ENCODE data around the gene STIM1.
A peak's percentile ranks its signal among the peaks of the same experiment; 100 is the strongest.

Gene STIM1

GRCh38 chr11:3939651-3940190, 84.3 kb downstream of the STIM1 start:
- no peaks in the 10 kb centered on the region for H3K27me3 ChIP-seq (ENCODE audit: control insufficient read depth in 5 of 5, insufficient read depth in 4 of 5, low read length in 5 of 5)
- H3K4me3 ChIP-seq (ENCODE audit: low read depth in 1 of 5, low read length in 5 of 5), result no peak overlapping the region
- H3K9me3 ChIP-seq (ENCODE audit: control insufficient read depth in 5 of 5, low read length in 5 of 5), result no peaks in the 10 kb centered on the region
- peak overlapping the region in 3 of 5 donors; percentile 8 to 67 (median 26) for H3K9ac ChIP-seq (ENCODE audit: low read length in 5 of 5)
- H3K4me1 ChIP-seq (ENCODE audit: control insufficient read depth in 5 of 5, insufficient read depth in 5 of 5, low read length in 5 of 5), result peaks cover 8 to 59% (median 44%) of the 10 kb centered on the region in 5 donors
- peak overlapping the region; percentile 88 for H3K27ac ChIP-seq (ENCODE audit: low read depth, low read length)
- no peaks in the 10 kb centered on the region for H3K36me3 ChIP-seq (ENCODE audit: control insufficient read depth in 5 of 5, insufficient read depth in 5 of 5, low read length in 5 of 5)

GRCh38 chr11:3942160-3942955, 86.9 kb downstream of the STIM1 start:
- H3K9ac ChIP-seq (ENCODE audit: low read length in 5 of 5), result no peak overlapping the region
- peaks cover 14 to 75% (median 63%) of the 10 kb centered on the region in 5 donors for H3K4me1 ChIP-seq (ENCODE audit: control insufficient read depth in 5 of 5, insufficient read depth in 5 of 5, low read length in 5 of 5)
- H3K27me3 ChIP-seq (ENCODE audit: control insufficient read depth in 5 of 5, insufficient read depth in 4 of 5, low read length in 5 of 5), result no peaks in the 10 kb centered on the region
- no peak overlapping the region for H3K4me3 ChIP-seq (ENCODE audit: low read depth in 1 of 5, low read length in 5 of 5)
- H3K9me3 ChIP-seq (ENCODE audit: control insufficient read depth in 5 of 5, low read length in 5 of 5), result no peaks in the 10 kb centered on the region
- no peaks in the 10 kb centered on the region for H3K36me3 ChIP-seq (ENCODE audit: control insufficient read depth in 5 of 5, insufficient read depth in 5 of 5, low read length in 5 of 5)
- H3K27ac ChIP-seq (ENCODE audit: low read depth, low read length), result peak overlapping the region; percentile 69

GRCh38 chr11:3942956-3943497, 87.6 kb downstream of the STIM1 start:
- H3K27me3 ChIP-seq (ENCODE audit: control insufficient read depth in 5 of 5, insufficient read depth in 4 of 5, low read length in 5 of 5), result no peaks in the 10 kb centered on the region
- H3K4me1 ChIP-seq (ENCODE audit: control insufficient read depth in 5 of 5, insufficient read depth in 5 of 5, low read length in 5 of 5), result peaks cover 14 to 77% (median 66%) of the 10 kb centered on the region in 5 donors
- H3K36me3 ChIP-seq (ENCODE audit: control insufficient read depth in 5 of 5, insufficient read depth in 5 of 5, low read length in 5 of 5), result no peaks in the 10 kb centered on the region
- H3K9me3 ChIP-seq (ENCODE audit: control insufficient read depth in 5 of 5, low read length in 5 of 5), result no peaks in the 10 kb centered on the region
- no peak overlapping the region for H3K4me3 ChIP-seq (ENCODE audit: low read depth in 1 of 5, low read length in 5 of 5)
- no peak overlapping the region for H3K9ac ChIP-seq (ENCODE audit: low read length in 5 of 5)
- H3K27ac ChIP-seq (ENCODE audit: low read depth, low read length), result peak overlapping the region; percentile 69

- H3K27ac ChIP-seq (ENCODE audit: low read depth, low read length), result peak overlapping the region; percentile 69
- no peaks in the 10 kb centered on the region for H3K9me3 ChIP-seq (ENCODE audit: control insufficient read depth in 5 of 5, low read length in 5 of 5)
- H3K9ac ChIP-seq (ENCODE audit: low read length in 5 of 5), result peak overlapping the region in 2 of 5 donors; percentile 14 to 30
- H3K4me3 ChIP-seq (ENCODE audit: low read depth in 1 of 5, low read length in 5 of 5), result no peak overlapping the region
- H3K36me3 ChIP-seq (ENCODE audit: control insufficient read depth in 5 of 5, insufficient read depth in 5 of 5, low read length in 5 of 5), result no peaks in the 10 kb centered on the region
- H3K4me1 ChIP-seq (ENCODE audit: control insufficient read depth in 5 of 5, insufficient read depth in 5 of 5, low read length in 5 of 5), result peaks cover 14 to 70% (median 60%) of the 10 kb centered on the region in 5 donors
- no peaks in the 10 kb centered on the region for H3K27me3 ChIP-seq (ENCODE audit: control insufficient read depth in 5 of 5, insufficient read depth in 4 of 5, low read length in 5 of 5)
Observed at GRCh38 chr11:3944198-3944597, 88.7 kb downstream of the STIM1 start.

- Histone ChIP-seq H3K9me3 (ENCODE audit: control insufficient read depth in 5 of 5, low read length in 5 of 5) (no peaks in the 10 kb centered on the region), H3K4me3 (ENCODE audit: low read depth in 1 of 5, low read length in 5 of 5) (no peak overlapping the region), H3K27me3 (ENCODE audit: control insufficient read depth in 5 of 5, insufficient read depth in 4 of 5, low read length in 5 of 5) (no peaks in the 10 kb centered on the region), H3K4me1 (ENCODE audit: control insufficient read depth in 5 of 5, insufficient read depth in 5 of 5, low read length in 5 of 5) (peaks cover 14 to 67% (median 57%) of the 10 kb centered on the region in 5 donors), H3K27ac (ENCODE audit: low read depth, low read length) (peak overlapping the region; percentile 71), H3K36me3 (ENCODE audit: control insufficient read depth in 5 of 5, insufficient read depth in 5 of 5, low read length in 5 of 5) (no peaks in the 10 kb centered on the region), H3K9ac (ENCODE audit: low read length in 5 of 5) (peak overlapping the region in 2 of 5 donors; percentile 19 to 26)
Observed at GRCh38 chr11:3946455-3947017, 91.1 kb downstream of the STIM1 start.

GRCh38 chr11:3947061-3947460, 91.6 kb downstream of the STIM1 start:
- Histone ChIP-seq H3K36me3 (ENCODE audit: control insufficient read depth in 5 of 5, insufficient read depth in 5 of 5, low read length in 5 of 5) (no peaks in the 10 kb centered on the region), H3K4me3 (ENCODE audit: low read depth in 1 of 5, low read length in 5 of 5) (peak overlapping the region in 1 of 5 donors; percentile 17), H3K9me3 (ENCODE audit: control insufficient read depth in 5 of 5, low read length in 5 of 5) (no peaks in the 10 kb centered on the region), H3K27ac (ENCODE audit: low read depth, low read length) (peak overlapping the region; percentile 71), H3K27me3 (ENCODE audit: control insufficient read depth in 5 of 5, insufficient read depth in 4 of 5, low read length in 5 of 5) (no peaks in the 10 kb centered on the region), H3K4me1 (ENCODE audit: control insufficient read depth in 5 of 5, insufficient read depth in 5 of 5, low read length in 5 of 5) (peaks cover 14 to 67% (median 58%) of the 10 kb centered on the region in 5 donors), H3K9ac (ENCODE audit: low read length in 5 of 5) (peak overlapping the region in 1 of 5 donors; percentile 75)

- Histone ChIP-seq H3K27me3 (ENCODE audit: control insufficient read depth in 5 of 5, insufficient read depth in 4 of 5, low read length in 5 of 5) (no peaks in the 10 kb centered on the region), H3K36me3 (ENCODE audit: control insufficient read depth in 5 of 5, insufficient read depth in 5 of 5, low read length in 5 of 5) (no peaks in the 10 kb centered on the region), H3K4me1 (ENCODE audit: control insufficient read depth in 5 of 5, insufficient read depth in 5 of 5, low read length in 5 of 5) (peaks cover 9 to 51% (median 40%) of the 10 kb centered on the region in 5 donors), H3K9ac (ENCODE audit: low read length in 5 of 5) (no peak overlapping the region), H3K27ac (ENCODE audit: low read depth, low read length) (no peak overlapping the region), H3K4me3 (ENCODE audit: low read depth in 1 of 5, low read length in 5 of 5) (no peak overlapping the region), H3K9me3 (ENCODE audit: control insufficient read depth in 5 of 5, low read length in 5 of 5) (no peaks in the 10 kb centered on the region)
Observed at GRCh38 chr11:3949125-3949524, 93.7 kb downstream of the STIM1 start.

- Histone ChIP-seq H3K9me3 (ENCODE audit: control insufficient read depth in 5 of 5, low read length in 5 of 5) (no peaks in the 10 kb centered on the region), H3K27ac (ENCODE audit: low read depth, low read length) (no peak overlapping the region)
Observed at GRCh38 chr11:3950996-3951660, 95.7 kb downstream of the STIM1 start.

GRCh38 chr11:3952715-3953114, 97.3 kb downstream of the STIM1 start:
- Histone ChIP-seq H3K27ac (ENCODE audit: low read depth, low read length) (no peak overlapping the region), H3K27me3 (ENCODE audit: control insufficient read depth in 5 of 5, insufficient read depth in 4 of 5, low read length in 5 of 5) (no peaks in the 10 kb centered on the region), H3K4me1 (ENCODE audit: control insufficient read depth in 5 of 5, insufficient read depth in 5 of 5, low read length in 5 of 5) (peaks cover 0 to 21% (median 11%) of the 10 kb centered on the region in 5 donors), H3K36me3 (ENCODE audit: control insufficient read depth in 5 of 5, insufficient read depth in 5 of 5, low read length in 5 of 5) (no peaks in the 10 kb centered on the region), H3K9ac (ENCODE audit: low read length in 5 of 5) (no peak overlapping the region), H3K9me3 (ENCODE audit: control insufficient read depth in 5 of 5, low read length in 5 of 5) (no peaks in the 10 kb centered on the region), H3K4me3 (ENCODE audit: low read depth in 1 of 5, low read length in 5 of 5) (no peak overlapping the region)

More at GRCh38 chr11:3950996-3951660, 95.7 kb downstream of the STIM1 start:
- Histone ChIP-seq H3K4me3 (ENCODE audit: low read depth in 1 of 5, low read length in 5 of 5) (no peak overlapping the region), H3K27me3 (ENCODE audit: control insufficient read depth in 5 of 5, insufficient read depth in 4 of 5, low read length in 5 of 5) (no peaks in the 10 kb centered on the region), H3K9ac (ENCODE audit: low read length in 5 of 5) (no peak overlapping the region), H3K36me3 (ENCODE audit: control insufficient read depth in 5 of 5, insufficient read depth in 5 of 5, low read length in 5 of 5) (no peaks in the 10 kb centered on the region), H3K4me1 (ENCODE audit: control insufficient read depth in 5 of 5, insufficient read depth in 5 of 5, low read length in 5 of 5) (peaks cover 5 to 37% (median 26%) of the 10 kb centered on the region in 5 donors)
